GM10248 (cell line): ENCODE results near the gene SGO2.
"Not testable (repeated sequence)": the region's sequence is repeated elsewhere in the genome, so short reads cannot be mapped to it uniquely, and the experiment has no call there.

Experiments
- CTCF ChIA-PET: fragments of 300-600 bp; sonication (Branson Sonifier 250); formaldehyde crosslinking; extraction: SDS; loops from one replicate; lab custom pipeline; 2021; ENCODE audit warnings: antibody characterized with exemption; lab: Yijun Ruan, JAX
- POLR2A ChIA-PET: fragments of 350-650 bp; sonication (Branson Sonifier 250); formaldehyde crosslinking; extraction: SDS; loops from one replicate; lab custom pipeline; 2020; ENCODE audit warnings: antibody characterized with exemption; lab: Yijun Ruan, JAX
- DNase-seq: peaks from one replicate; pipeline ENCODE4 v3.0.0; 2012; ENCODE audit errors: extremely low spot score
- TF ChIP-seq, protein P1 (sequence below): IDR thresholded peaks from 2 replicates; pipeline ENCODE4 v1.5.1; 2012; ENCODE audit warnings: mild to moderate bottlenecking, low read depth; ENCODE audit errors: extremely low read depth, missing control alignments, control extremely low read depth

Gene SGO2

DNA sequence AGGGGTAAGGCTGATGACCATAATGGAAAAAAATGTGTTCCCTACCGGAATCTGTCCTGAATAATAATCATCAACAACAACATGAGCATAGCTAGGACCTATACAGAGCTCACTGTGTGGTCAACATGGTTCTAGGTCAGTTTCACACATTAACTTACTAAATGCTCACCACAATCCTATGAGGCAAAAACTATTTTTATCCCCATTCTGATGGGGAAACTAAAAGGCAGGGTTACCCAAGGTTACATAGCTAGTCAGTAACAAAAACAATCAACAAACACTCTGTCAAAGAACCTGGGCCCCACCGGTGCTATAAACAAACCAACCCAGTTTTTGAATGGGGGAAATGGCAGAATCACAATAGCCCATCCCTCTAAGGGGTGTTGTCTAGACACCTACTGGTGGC lies 100.0 kb downstream of the SGO2 start:
- no peak for DNase-seq
- POLR2A ChIA-PET: no interaction called here
- TF ChIP-seq, protein P1, sequence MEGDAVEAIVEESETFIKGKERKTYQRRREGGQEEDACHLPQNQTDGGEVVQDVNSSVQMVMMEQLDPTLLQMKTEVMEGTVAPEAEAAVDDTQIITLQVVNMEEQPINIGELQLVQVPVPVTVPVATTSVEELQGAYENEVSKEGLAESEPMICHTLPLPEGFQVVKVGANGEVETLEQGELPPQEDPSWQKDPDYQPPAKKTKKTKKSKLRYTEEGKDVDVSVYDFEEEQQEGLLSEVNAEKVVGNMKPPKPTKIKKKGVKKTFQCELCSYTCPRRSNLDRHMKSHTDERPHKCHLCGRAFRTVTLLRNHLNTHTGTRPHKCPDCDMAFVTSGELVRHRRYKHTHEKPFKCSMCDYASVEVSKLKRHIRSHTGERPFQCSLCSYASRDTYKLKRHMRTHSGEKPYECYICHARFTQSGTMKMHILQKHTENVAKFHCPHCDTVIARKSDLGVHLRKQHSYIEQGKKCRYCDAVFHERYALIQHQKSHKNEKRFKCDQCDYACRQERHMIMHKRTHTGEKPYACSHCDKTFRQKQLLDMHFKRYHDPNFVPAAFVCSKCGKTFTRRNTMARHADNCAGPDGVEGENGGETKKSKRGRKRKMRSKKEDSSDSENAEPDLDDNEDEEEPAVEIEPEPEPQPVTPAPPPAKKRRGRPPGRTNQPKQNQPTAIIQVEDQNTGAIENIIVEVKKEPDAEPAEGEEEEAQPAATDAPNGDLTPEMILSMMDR: no peak
- CTCF ChIA-PET: interaction anchor here (1.2 to 2.0 kb wide), 4 partner anchors 11 to 61 kb away, joined by 3 to 8 read pairs (median 3); no protein-coding TSS in a partner anchor

DNA sequence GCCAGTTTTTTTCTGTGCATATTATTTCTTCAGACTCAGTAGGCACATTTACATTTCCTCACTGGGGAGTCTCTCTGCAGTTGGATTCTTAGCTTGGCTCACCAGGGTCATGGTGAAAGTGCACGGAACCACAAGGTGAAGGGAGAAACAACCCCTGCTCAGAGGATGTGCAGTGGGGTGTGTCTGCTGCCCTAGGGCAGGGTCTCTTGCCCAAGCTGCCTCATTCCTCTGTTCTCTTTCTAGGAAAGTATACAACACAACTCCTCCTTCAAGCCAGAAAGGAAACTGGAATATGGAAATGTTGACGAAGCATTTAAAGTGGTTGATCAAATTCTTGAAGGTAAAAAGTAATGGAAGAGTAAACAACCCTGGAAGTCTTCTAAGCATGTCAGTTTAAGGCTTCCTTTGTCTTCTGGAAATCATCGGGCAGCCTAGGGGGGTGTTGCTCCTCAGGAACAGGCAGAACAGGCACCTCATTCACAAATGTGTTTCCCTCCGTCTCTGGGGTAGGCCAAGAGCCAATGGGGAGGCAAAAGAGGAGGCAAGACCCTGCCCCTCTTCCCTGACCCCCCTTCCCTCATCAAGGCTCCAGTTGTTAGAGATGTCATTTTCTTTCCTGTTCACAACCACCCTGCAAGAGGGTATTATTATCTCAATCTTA lies 101.2 kb downstream of the SGO2 start:
- TF ChIP-seq, protein P1: no peak
- DNase-seq: no peak
- ChIA-PET CTCF (interaction anchor here (0.9 to 2.0 kb wide), 6 partner anchors 12 to 76 kb away, joined by 3 to 8 read pairs (median 3); no protein-coding TSS in a partner anchor), POLR2A (no interaction called here)

DNA sequence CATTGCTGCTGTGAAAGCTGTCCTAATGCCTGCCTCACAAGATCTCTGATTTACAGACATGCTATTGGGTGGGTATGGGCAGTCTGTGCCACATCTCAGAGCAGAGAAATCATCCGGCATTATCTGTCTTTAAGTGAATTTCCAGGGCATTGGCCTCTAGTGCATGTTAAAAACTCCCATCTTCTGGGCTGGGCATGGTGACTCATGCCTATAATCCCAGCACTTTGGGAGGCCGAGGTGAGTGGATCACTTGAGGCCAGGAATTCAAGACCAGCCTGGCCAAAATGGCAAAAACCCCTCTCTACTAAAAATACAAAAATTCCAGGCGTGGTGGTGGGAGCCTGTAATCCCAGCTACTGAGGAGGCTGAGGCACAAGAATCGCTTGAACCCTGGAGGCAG lies 102.5 kb downstream of the SGO2 start:
- POLR2A ChIA-PET, DNase-seq: not testable (repeated sequence)
- CTCF ChIA-PET: interaction anchor here (1.1 kb wide), 1 partner anchor 15 kb away, joined by 3 read pairs; no protein-coding TSS in a partner anchor

DNA sequence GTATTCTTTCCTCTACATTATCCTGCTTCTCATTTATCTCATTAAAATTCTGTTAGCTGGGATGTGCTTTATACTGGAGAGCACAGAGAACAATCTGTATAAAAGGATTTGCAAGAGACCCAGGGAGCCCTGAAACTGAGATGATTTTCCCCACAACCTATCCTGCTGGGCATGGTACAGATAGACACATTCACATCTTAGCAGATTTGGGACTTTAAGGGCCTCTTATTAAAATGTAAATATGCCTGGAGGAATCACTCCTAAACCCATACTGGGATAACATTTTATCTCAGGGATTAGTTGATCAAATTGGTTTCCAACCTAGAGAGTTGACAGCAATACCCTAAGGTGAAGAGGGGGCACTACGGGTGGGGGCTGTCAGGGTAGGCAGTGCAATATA lies 105.3 kb downstream of the SGO2 start:
- DNase-seq: no peak
- ChIA-PET CTCF (interaction anchor here (1.0 to 2.2 kb wide), 3 partner anchors 17 to 31 kb away, joined by 3 to 5 read pairs (median 3); no protein-coding TSS in a partner anchor), POLR2A (no interaction called here)
- TF ChIP-seq, protein P1: no peak
